ENCODE measurements around the gene EIF2B5.

DNA sequence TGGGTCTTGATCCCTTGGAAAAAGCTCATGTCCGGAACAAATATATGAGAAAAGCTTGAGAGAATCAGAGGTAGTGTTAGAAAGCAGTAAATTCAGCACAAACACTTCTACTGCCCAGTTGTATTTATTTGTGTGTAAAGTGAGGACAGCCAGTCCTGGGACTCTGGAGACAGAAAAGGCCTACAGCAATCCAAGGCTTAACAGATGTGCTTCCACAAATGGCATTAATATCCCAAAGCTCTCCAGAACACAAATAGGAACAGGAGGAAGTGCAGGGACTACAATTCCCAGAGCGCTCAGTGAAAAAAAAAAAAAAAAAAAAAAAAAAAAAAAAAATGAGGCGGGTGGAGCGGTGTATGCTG lies 39.1 kb downstream of the EIF2B5 start:
- TF ChIP-seq, protein P1, sequence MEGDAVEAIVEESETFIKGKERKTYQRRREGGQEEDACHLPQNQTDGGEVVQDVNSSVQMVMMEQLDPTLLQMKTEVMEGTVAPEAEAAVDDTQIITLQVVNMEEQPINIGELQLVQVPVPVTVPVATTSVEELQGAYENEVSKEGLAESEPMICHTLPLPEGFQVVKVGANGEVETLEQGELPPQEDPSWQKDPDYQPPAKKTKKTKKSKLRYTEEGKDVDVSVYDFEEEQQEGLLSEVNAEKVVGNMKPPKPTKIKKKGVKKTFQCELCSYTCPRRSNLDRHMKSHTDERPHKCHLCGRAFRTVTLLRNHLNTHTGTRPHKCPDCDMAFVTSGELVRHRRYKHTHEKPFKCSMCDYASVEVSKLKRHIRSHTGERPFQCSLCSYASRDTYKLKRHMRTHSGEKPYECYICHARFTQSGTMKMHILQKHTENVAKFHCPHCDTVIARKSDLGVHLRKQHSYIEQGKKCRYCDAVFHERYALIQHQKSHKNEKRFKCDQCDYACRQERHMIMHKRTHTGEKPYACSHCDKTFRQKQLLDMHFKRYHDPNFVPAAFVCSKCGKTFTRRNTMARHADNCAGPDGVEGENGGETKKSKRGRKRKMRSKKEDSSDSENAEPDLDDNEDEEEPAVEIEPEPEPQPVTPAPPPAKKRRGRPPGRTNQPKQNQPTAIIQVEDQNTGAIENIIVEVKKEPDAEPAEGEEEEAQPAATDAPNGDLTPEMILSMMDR (IDR thresholded peaks at IDR 0.05 in 4 of 5, conservative IDR thresholded peaks at IDR 0.05 in 1 of 5) = no peak
- TF ChIP-seq POLR2A (IDR thresholded peaks at IDR 0.05) = no peak
